NOMO-1 treated with DMSO at 0.1 percent for 48 hours (cell line): ENCODE results near the gene IFIT1.
A peak's percentile ranks its signal among the peaks of the same experiment; 100 is the strongest.
"Not testable (repeated sequence)": the region's sequence is repeated elsewhere in the genome, so short reads cannot be mapped to it uniquely, and the experiment has no call there.

Experiments
- DNase-seq: peaks from one replicate; lab custom pipeline; 2025; ENCODE audit not compliant: unreplicated experiment; lab: John Stamatoyannopoulos, UW

IFIT1 gene

GRCh38 chr10:89427629-89428028, 35.2 kb downstream of the IFIT1 start:
- DNase-seq: no peak

GRCh38 chr10:89428877-89429276, 36.5 kb downstream of the IFIT1 start:
- no peak for DNase-seq

GRCh38 chr10:89431977-89432376, 39.6 kb downstream of the IFIT1 start:
- DNase-seq: no peak

GRCh38 chr10:89438525-89438924, 46.1 kb downstream of the IFIT1 start:
- no peak for DNase-seq

GRCh38 chr10:89440226-89441009, 48.0 kb downstream of the IFIT1 start:
- no peak for DNase-seq

GRCh38 chr10:89442289-89442688, 49.9 kb downstream of the IFIT1 start:
- no peak for DNase-seq

- not testable (repeated sequence) for DNase-seq
These were observed 52.4 kb downstream of the IFIT1 start for GRCh38 chr10:89444819-89445218.

- DNase-seq: no peak
These were observed 58.5 kb downstream of the IFIT1 start for GRCh38 chr10:89450901-89451300.

GRCh38 chr10:89452193-89452592, 59.8 kb downstream of the IFIT1 start:
- no peak for DNase-seq

GRCh38 chr10:89454561-89455347, 62.3 kb downstream of the IFIT1 start:
- peak; percentile 36 for DNase-seq
